SK-N-SH treated with all-trans-retinoic acid at 6 μM for 48 hours (cell line): Measurements from ENCODE around the gene CBARP.
A peak's percentile ranks its signal among the peaks of the same experiment; 100 is the strongest.

Experiments
- ATAC-seq: fragments of 200-7000 bp; cut with Tn5 transposase; 3 replicates; pipeline ENCODE4 v1.9.1; 2020; ENCODE audit warnings: mild to moderate bottlenecking, moderate library complexity
- ARNTL ChIP-seq: fragments of 450-650 bp; formaldehyde crosslinking; IDR thresholded peaks from 2 replicates; pipeline ENCODE4 v1.5.0; 2020; ENCODE audit warnings: low read depth, mild to moderate bottlenecking, moderate library complexity, borderline replicate concordance
- BACH2 ChIP-seq: fragments of 250-450 bp; sonication (Bioruptor Pico); IDR thresholded peaks from 2 replicates; pipeline ENCODE4 v1.9.0; 2021; ENCODE audit warnings: mild to moderate bottlenecking, borderline replicate concordance
- CREB5 ChIP-seq: fragments of 250-450 bp; sonication (Bioruptor Pico); IDR thresholded peaks from 2 replicates; pipeline ENCODE4 v1.5.1; 2020; ENCODE audit warnings: low read depth, mild to moderate bottlenecking, moderate library complexity
- CSDC2 ChIP-seq: fragments of 250-450 bp; sonication (Bioruptor Pico); IDR thresholded peaks from 2 replicates; pipeline ENCODE4 v1.5.0; 2020; ENCODE audit warnings: mild to moderate bottlenecking, moderate library complexity
- CSRNP3 ChIP-seq: fragments of 250-450 bp; sonication (Bioruptor Pico); IDR thresholded peaks from 2 replicates; pipeline ENCODE4 v1.5.1; 2021; ENCODE audit warnings: mild to moderate bottlenecking, moderate library complexity
- GLIS3 ChIP-seq: fragments of 250-450 bp; sonication (Bioruptor Pico); IDR thresholded peaks from 2 replicates; pipeline ENCODE4 v1.5.0; 2020; ENCODE audit warnings: mild to moderate bottlenecking, moderate library complexity
- ISL1 ChIP-seq: fragments of 250-450 bp; sonication (Bioruptor Pico); IDR thresholded peaks from 2 replicates; pipeline ENCODE4 v2.1.2; 2022; ENCODE audit warnings: mild to moderate bottlenecking, moderate library complexity
- OSR1 ChIP-seq: fragments of 250-450 bp; sonication (Bioruptor Pico); IDR thresholded peaks from 2 replicates; pipeline ENCODE4 v1.8.0; 2022; ENCODE audit warnings: moderate library complexity, mild to moderate bottlenecking, inconsistent platforms
- PATZ1 ChIP-seq: fragments of 250-450 bp; sonication (Bioruptor Pico); IDR thresholded peaks from 2 replicates; pipeline ENCODE4 v1.8.0; 2020; ENCODE audit warnings: mild to moderate bottlenecking, moderate library complexity, borderline replicate concordance
- POU6F1 ChIP-seq: fragments of 250-450 bp; sonication (Bioruptor Pico); IDR thresholded peaks from 2 replicates; pipeline ENCODE4 v1.8.0; 2021; ENCODE audit warnings: low read depth, mild to moderate bottlenecking, moderate library complexity, borderline replicate concordance
- PPARA ChIP-seq: fragments of 250-450 bp; sonication (Bioruptor Pico); IDR thresholded peaks from 2 replicates; pipeline ENCODE4 v1.5.0; 2020; ENCODE audit warnings: mild to moderate bottlenecking, borderline replicate concordance
- SNAI2 ChIP-seq: fragments of 250-450 bp; sonication (Bioruptor Pico); IDR thresholded peaks from 2 replicates; pipeline ENCODE4 v1.5.0; 2020; ENCODE audit warnings: mild to moderate bottlenecking, moderate library complexity
- TCF4 ChIP-seq: fragments of 250-450 bp; sonication (Bioruptor Pico); IDR thresholded peaks from 2 replicates; pipeline ENCODE4 v1.8.0; 2021; ENCODE audit warnings: mild to moderate bottlenecking, moderate library complexity, borderline replicate concordance
- TOX ChIP-seq: fragments of 250-450 bp; sonication (Bioruptor Pico); IDR thresholded peaks from 2 replicates; pipeline ENCODE4 v1.8.0; 2021; ENCODE audit warnings: mild to moderate bottlenecking, moderate library complexity, borderline replicate concordance
- TSHZ2 ChIP-seq: fragments of 250-450 bp; sonication (Bioruptor Pico); IDR thresholded peaks from 2 replicates; pipeline ENCODE4 v1.5.0; 2020; ENCODE audit warnings: mild to moderate bottlenecking, moderate library complexity
- ZC3H10 ChIP-seq: fragments of 250-450 bp; sonication (Bioruptor Pico); IDR thresholded peaks from 2 replicates; pipeline ENCODE4 v1.5.1; 2021; ENCODE audit warnings: mild to moderate bottlenecking, moderate library complexity
- ZFP3 ChIP-seq: fragments of 250-450 bp; sonication (Bioruptor Pico); IDR thresholded peaks from 2 replicates; pipeline ENCODE4 v1.5.0; 2020; ENCODE audit warnings: mild to moderate bottlenecking, moderate library complexity
- ZFP30 ChIP-seq: fragments of 450-650 bp; formaldehyde crosslinking; IDR thresholded peaks from 2 replicates; pipeline ENCODE4 v1.5.0; 2022; ENCODE audit warnings: mild to moderate bottlenecking, moderate library complexity
- ZNF565 ChIP-seq: fragments of 450-650 bp; formaldehyde crosslinking; conservative IDR thresholded peaks from 2 replicates; pipeline ENCODE4 v1.5.0; 2020; ENCODE audit warnings: low read depth, mild to moderate bottlenecking, moderate library complexity
- ZNF70 ChIP-seq: fragments of 450-650 bp; formaldehyde crosslinking; IDR thresholded peaks from 2 replicates; pipeline ENCODE4 v1.5.0; 2020; ENCODE audit warnings: mild to moderate bottlenecking, moderate library complexity
- ZNF8 ChIP-seq: fragments of 450-650 bp; formaldehyde crosslinking; IDR thresholded peaks from 2 replicates; pipeline ENCODE4 v1.5.0; 2020; ENCODE audit warnings: mild to moderate bottlenecking, moderate library complexity

CBARP gene

GRCh38 chr19:1237754-1238368 is at the start of gene CBARP:
CBARP (minus strand) TSS chr19:1238005; CDS start chr19:1236100, 1,905 bp downstream.
- TF ChIP-seq ZNF565 (no peak), ZNF70 (CRISPR knock-in tag) (no peak), CSDC2 (CRISPR knock-in tag) (no peak), BACH2 (CRISPR knock-in tag) (no peak), ISL1 (CRISPR knock-in tag) (no peak), GLIS3 (CRISPR knock-in tag) (no peak), SNAI2 (CRISPR knock-in tag) (no peak), CREB5 (no peak), PPARA (CRISPR knock-in tag) (no peak), ARNTL (CRISPR knock-in tag) (no peak), CSRNP3 (CRISPR knock-in tag) (no peak), TSHZ2 (CRISPR knock-in tag) (no peak), OSR1 (CRISPR knock-in tag) (no peak), ZC3H10 (no peak), ZFP30 (CRISPR knock-in tag) (no peak), ZFP3 (CRISPR knock-in tag) (no peak), ZNF8 (no peak), POU6F1 (CRISPR knock-in tag) (no peak), PATZ1 (CRISPR knock-in tag) (no peak), TCF4 (CRISPR knock-in tag) (no peak)
- TF ChIP-seq, all 23 proteins: peak for 0
- no peak for ATAC-seq

- peak; percentile 9; the same call in 2 of the 3 replicates for ATAC-seq
- TF ChIP-seq TSHZ2 (CRISPR knock-in tag), result no peak
- TF ChIP-seq PATZ1 (CRISPR knock-in tag), result no peak
- TF ChIP-seq ARNTL (CRISPR knock-in tag), result no peak
- no peak for TF ChIP-seq TCF4 (CRISPR knock-in tag)
- TF ChIP-seq ZNF8, result no peak
- TF ChIP-seq BACH2 (CRISPR knock-in tag), result no peak
- no peak for TF ChIP-seq ZNF70 (CRISPR knock-in tag)
- no peak for TF ChIP-seq CREB5
- no peak for TF ChIP-seq OSR1 (CRISPR knock-in tag)
- no peak for TF ChIP-seq ISL1 (CRISPR knock-in tag)
- no peak for TF ChIP-seq CSDC2 (CRISPR knock-in tag)
- TF ChIP-seq TOX (CRISPR knock-in tag), result no peak
Observed at GRCh38 chr19:1286487-1287353, 48.9 kb upstream of the CBARP start.
